Activated B cell treated with CpG ODN at 0.5 μM for 24 hours (primary cell): ENCODE measurements around the gene STXBP1. TPM values are rescaled to one million over a fixed set of nuclear protein-coding genes. Genes with fewer than 3 reads are reported as not detected.

Experiments
- ATAC-seq: fragments of 200-7000 bp; cut with Tn5 transposase; one replicate; pipeline ENCODE4 v1.10.0; 2021; ENCODE audit warnings: low read depth, mild to moderate bottlenecking, moderate library complexity
- CTCF ChIA-PET: fragments of 350-600 bp; sonication (Branson Sonifier 250); formaldehyde crosslinking; loops from one replicate; lab custom pipeline; 2021; ENCODE audit warnings: antibody characterized with exemption; lab: Charles Lee
- POLR2A ChIA-PET: fragments of 350-600 bp; sonication (Branson Sonifier 250); formaldehyde crosslinking; loops from one replicate; lab custom pipeline; 2021; ENCODE audit warnings: antibody characterized with exemption; lab: Charles Lee
- DNase-seq: peaks from one replicate; pipeline ENCODE4 v3.0.0; 2022
- H3K27ac Mint-ChIP-seq: one replicate; pipeline ENCODE4 v1.8.0; 2020; ENCODE audit warnings: mixed read lengths
- H3K27me3 Mint-ChIP-seq: one replicate; pipeline ENCODE4 v1.8.0; 2021; ENCODE audit warnings: mixed read lengths
- H3K36me3 Mint-ChIP-seq: one replicate; pipeline ENCODE4 v1.8.0; 2021; ENCODE audit warnings: low read depth, mixed read lengths
- H3K4me1 Mint-ChIP-seq: one replicate; pipeline ENCODE4 v1.8.0; 2021; ENCODE audit warnings: mixed read lengths
- H3K4me3 Mint-ChIP-seq: one replicate; pipeline ENCODE4 v1.8.0; 2020; ENCODE audit warnings: mild to moderate bottlenecking, mixed read lengths
- H3K9me3 Mint-ChIP-seq: one replicate; pipeline ENCODE4 v1.8.0; 2020; ENCODE audit warnings: mixed read lengths
- intact Hi-C: fragments of 100-400 bp; cut with micrococcal nuclease; formaldehyde crosslinking; loops from one replicate; pipeline ENCODE4 v1.15.1; 2024
- total RNA-seq: library from RNA; stranded (reverse); gene quantifications from 2 replicates; pipeline ENCODE4 v1.2.3, GENCODE V29; 2022
- TF ChIP-seq, protein P1 (sequence below): fragments of 200-600 bp; IDR thresholded peaks from one replicate; pipeline ENCODE4 v1.8.0; 2022; ENCODE audit warnings: antibody characterized with exemption, mild to moderate bottlenecking

The STXBP1 gene
- total RNA-seq, 1 donor from 2014 or later: 0.73 TPM

DNA sequence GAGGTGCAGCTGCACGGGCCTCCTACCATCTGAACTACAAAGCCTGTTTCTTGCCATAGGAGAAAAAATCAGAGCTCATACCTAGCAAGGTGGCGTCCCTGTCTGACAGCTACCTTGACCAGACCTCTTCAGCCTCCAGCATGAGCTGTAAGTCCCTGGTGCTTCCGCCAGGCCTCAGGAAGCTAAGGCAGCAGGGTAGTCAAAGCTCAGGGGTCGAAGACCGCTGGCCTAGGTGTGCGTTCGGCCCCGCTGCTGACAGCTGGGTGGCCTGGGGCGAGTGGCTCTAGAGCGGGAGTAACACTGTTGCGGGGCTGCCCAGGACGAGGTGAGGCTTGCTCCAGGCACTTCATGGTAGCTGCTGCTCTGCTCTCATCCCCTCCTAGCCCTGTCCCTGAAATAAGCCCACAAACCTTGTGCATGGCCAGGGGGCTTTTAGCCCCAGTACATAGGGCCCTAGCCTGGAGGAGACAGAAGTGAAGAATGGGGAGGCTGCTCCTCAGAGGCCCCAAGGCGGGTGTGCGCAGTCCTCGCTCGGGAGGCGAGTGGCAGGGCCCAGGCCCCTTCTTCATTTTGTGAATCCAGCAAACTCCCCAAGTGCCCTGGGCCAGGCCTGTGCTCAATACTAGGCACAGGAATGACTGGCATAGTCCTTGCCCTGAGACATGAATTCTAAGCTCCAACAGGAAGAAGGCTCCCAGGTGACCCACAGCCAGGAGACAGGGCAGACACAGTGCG, 117.6 kb downstream of the STXBP1 start:
- DNase-seq: no peak
- ChIA-PET CTCF (no interaction called here), POLR2A (interaction anchor here (0.7 to 1.2 kb wide), 2 partner anchors 13 to 14 kb away, joined by 3 to 4 read pairs; partner anchors contain the start of genes PTRH1 and TTC16)
- TF ChIP-seq, protein P1, sequence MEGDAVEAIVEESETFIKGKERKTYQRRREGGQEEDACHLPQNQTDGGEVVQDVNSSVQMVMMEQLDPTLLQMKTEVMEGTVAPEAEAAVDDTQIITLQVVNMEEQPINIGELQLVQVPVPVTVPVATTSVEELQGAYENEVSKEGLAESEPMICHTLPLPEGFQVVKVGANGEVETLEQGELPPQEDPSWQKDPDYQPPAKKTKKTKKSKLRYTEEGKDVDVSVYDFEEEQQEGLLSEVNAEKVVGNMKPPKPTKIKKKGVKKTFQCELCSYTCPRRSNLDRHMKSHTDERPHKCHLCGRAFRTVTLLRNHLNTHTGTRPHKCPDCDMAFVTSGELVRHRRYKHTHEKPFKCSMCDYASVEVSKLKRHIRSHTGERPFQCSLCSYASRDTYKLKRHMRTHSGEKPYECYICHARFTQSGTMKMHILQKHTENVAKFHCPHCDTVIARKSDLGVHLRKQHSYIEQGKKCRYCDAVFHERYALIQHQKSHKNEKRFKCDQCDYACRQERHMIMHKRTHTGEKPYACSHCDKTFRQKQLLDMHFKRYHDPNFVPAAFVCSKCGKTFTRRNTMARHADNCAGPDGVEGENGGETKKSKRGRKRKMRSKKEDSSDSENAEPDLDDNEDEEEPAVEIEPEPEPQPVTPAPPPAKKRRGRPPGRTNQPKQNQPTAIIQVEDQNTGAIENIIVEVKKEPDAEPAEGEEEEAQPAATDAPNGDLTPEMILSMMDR: no peak
- intact Hi-C loops: no loop called here
- Mint-ChIP-seq H3K4me1 (peaks cover 8% of the 10 kb centered on the region), H3K27me3 (no peaks in the 10 kb centered on the region), H3K36me3 (peaks cover 9% of the 10 kb centered on the region), H3K9me3 (no peaks in the 10 kb centered on the region), H3K4me3 (no peak overlapping the region), H3K27ac (no peak overlapping the region)
- ATAC-seq: no peak

DNA sequence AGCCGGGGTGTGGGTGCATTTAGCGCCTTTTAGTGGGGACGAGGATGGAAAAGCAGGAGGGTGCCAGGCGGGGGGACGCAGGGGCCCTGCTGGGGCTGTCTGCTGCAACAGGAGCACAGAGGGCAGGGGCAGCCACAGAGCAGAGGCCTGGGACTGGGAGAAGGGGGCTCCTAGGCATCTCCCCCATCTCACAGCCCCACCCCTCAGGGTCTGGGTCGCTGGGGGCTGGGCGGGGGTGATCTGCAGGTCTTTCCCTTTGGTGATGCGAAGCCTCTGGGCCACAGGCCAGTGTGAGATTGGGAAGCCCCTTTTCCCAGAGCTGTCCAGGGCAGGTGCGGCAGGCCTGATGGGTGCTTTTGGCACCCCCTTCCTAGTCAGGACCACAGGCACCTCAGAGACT, 118.2 kb downstream of the STXBP1 start:
- Mint-ChIP-seq H3K9me3 (no peaks in the 10 kb centered on the region), H3K27ac (no peak overlapping the region), H3K36me3 (peaks cover 9% of the 10 kb centered on the region), H3K4me1 (peaks cover 9% of the 10 kb centered on the region), H3K4me3 (no peak overlapping the region), H3K27me3 (no peaks in the 10 kb centered on the region)
- TF ChIP-seq, protein P1: no peak
- POLR2A ChIA-PET: interaction anchor here (1.2 kb wide), 1 partner anchor 15 kb away, joined by 4 read pairs; the partner anchor contains the start of genes PTRH1 and TTC16
- CTCF ChIA-PET: no interaction called here
- no peak for DNase-seq
- no peak for ATAC-seq
- intact Hi-C loops: no loop called here

DNA sequence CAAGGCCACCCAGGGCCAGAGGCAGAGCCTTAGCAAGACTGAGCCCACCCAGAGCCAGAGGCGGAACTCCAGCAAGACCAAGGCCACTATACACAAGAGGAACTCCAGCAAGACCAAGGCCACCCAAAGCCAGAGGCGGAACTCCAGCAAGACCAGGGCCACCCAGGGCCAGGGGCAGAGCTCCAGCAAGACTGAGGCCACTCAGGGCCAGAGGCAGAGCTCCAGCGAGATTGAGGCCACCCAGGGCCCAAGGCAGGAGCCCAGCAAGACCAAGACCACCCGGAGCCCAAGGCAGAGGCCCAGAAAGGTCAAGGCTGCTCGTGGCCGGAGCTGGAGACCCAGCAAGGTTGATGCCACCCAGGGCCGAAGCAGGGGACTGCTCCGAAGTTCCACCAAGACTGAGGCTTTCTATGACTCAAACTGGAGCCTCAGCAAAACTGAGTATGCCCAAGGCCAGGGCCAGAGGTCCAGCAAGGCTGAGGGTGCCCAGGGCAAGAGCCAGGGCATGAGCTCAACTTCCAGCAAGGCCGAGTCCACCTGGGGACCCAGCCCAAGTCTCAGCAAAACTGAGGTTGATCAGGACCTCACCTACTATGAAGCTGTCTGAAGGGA, 118.8 kb downstream of the STXBP1 start:
- Mint-ChIP-seq H3K27ac (no peak overlapping the region), H3K36me3 (peaks cover 9% of the 10 kb centered on the region), H3K4me3 (no peak overlapping the region), H3K27me3 (no peaks in the 10 kb centered on the region), H3K9me3 (no peaks in the 10 kb centered on the region), H3K4me1 (peaks cover 13% of the 10 kb centered on the region)
- CTCF ChIA-PET: interaction anchor here (1.0 kb wide), 1 partner anchor 55 kb away, joined by 3 read pairs; the partner anchor contains the start of gene CDK9
- ATAC-seq (no peak), DNase-seq (no peak)
- POLR2A ChIA-PET: no interaction called here
- intact Hi-C loops: no loop called here
- TF ChIP-seq, protein P1: no peak

DNA sequence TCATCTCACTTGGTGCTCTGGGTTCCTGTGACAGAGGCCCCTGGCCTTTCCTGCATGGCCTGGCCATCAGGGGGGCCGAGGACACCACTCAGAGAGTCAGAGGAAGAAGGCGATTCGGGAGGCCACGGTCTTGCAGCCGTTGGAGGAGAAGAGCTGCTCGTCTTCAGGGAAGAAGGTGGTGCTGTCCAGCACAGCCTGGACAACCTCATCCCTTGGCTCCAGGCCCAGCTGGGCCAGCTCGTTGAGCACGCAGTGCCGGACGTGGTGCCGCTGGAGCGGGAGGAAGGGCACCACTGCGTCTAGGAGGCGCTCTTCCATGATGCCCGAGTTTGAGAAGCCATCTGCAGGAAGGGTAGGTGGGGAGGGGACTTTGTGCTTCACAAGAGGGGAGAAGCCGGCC, 119.9 kb downstream of the STXBP1 start:
- POLR2A ChIA-PET: no interaction called here
- Mint-ChIP-seq H3K27me3 (no peaks in the 10 kb centered on the region), H3K27ac (no peak overlapping the region), H3K4me3 (no peak overlapping the region), H3K9me3 (no peaks in the 10 kb centered on the region), H3K4me1 (peaks cover 13% of the 10 kb centered on the region), H3K36me3 (peaks cover 9% of the 10 kb centered on the region)
- CTCF ChIA-PET: interaction anchor here (0.7 to 1.0 kb wide), 2 partner anchors 53 to 54 kb away, joined by 3 read pairs; partner anchors contain the start of gene CDK9
- DNase-seq (no peak), ATAC-seq (no peak)
- intact Hi-C loops: no loop called here
- TF ChIP-seq, protein P1: no peak

DNA sequence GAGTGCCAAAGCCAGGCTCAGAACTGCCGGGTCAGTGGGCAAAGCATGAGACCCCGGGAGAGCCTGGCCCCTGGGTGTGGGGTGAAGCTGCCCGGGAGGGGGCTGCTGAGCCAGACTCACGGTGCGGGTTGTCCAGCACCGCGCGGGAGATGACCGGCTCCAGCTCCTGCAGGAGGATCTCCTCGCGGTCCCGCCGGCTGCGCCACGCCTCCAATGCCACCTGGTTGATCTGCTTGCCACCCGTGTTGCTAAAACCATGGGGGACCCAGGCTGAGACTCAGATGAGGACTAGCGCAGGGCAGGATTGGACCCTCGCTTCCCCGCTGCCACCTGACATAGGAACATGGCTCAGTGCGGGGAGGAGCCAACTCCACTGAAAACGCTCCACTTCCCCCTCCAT, 120.4 kb downstream of the STXBP1 start:
- TF ChIP-seq, protein P1: no peak
- intact Hi-C loops: no loop called here
- H3K4me1 Mint-ChIP-seq: peaks cover 13% of the 10 kb centered on the region
- peaks cover 13% of the 10 kb centered on the region for H3K36me3 Mint-ChIP-seq
- H3K9me3 Mint-ChIP-seq: no peaks in the 10 kb centered on the region
- ChIA-PET POLR2A (no interaction called here), CTCF (interaction anchor here (0.9 kb wide), 1 partner anchor 189 kb away, joined by 3 read pairs; no protein-coding TSS in a partner anchor)
- no peak overlapping the region for H3K4me3 Mint-ChIP-seq
- no peaks in the 10 kb centered on the region for H3K27me3 Mint-ChIP-seq
- no peak overlapping the region for H3K27ac Mint-ChIP-seq
- no peak for ATAC-seq
- no peak for DNase-seq
